DND-41 (cell line): ENCODE measurements around the gene BNIP2.

Source experiments
- CTCF ChIP-seq: IDR thresholded peaks from 2 replicates; pipeline ENCODE4 v1.5.1; 2012; ENCODE audit warnings: borderline replicate concordance, low read length, moderate library complexity, mild to moderate bottlenecking; ENCODE audit not compliant: poor library complexity, severe bottlenecking; ENCODE audit errors: extremely low read depth
- EZH2 ChIP-seq: IDR thresholded peaks from 3 replicates; pipeline ENCODE4 v1.6.1; 2012; ENCODE audit warnings: borderline replicate concordance, low read depth, mild to moderate bottlenecking, moderate library complexity, low read length, inconsistent platforms; ENCODE audit not compliant: severe bottlenecking

GRCh38 chr15:59614153-59614552 is 75.0 kb downstream of the BNIP2 start:
- TF ChIP-seq EZH2 (no peak), CTCF (no peak)
